ENCODE results near the gene PDE9A.

DNA sequence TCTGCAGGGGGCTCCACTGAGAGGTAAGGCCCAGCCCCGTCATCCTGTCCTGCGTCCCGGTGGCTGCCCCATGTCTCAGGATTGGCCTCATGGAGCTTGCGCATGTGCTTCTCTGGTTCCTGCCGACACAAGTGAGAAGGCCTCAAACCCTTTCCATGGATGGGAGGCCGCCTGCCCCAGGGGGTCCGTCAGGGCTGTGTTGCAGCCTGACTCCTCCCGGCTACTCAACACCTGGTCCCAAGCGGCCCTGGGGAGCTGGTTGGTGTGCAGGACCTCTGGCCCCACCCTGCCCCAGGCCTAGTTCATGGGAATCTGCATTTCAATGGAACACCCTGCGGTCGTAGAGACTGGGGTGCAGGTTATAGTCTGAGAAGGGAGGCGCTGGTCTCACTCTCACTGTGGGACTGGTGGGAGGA is 21.1 kb upstream of the PDE9A start:
- TF ChIP-seq, protein P1, sequence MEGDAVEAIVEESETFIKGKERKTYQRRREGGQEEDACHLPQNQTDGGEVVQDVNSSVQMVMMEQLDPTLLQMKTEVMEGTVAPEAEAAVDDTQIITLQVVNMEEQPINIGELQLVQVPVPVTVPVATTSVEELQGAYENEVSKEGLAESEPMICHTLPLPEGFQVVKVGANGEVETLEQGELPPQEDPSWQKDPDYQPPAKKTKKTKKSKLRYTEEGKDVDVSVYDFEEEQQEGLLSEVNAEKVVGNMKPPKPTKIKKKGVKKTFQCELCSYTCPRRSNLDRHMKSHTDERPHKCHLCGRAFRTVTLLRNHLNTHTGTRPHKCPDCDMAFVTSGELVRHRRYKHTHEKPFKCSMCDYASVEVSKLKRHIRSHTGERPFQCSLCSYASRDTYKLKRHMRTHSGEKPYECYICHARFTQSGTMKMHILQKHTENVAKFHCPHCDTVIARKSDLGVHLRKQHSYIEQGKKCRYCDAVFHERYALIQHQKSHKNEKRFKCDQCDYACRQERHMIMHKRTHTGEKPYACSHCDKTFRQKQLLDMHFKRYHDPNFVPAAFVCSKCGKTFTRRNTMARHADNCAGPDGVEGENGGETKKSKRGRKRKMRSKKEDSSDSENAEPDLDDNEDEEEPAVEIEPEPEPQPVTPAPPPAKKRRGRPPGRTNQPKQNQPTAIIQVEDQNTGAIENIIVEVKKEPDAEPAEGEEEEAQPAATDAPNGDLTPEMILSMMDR (IDR thresholded peaks at IDR 0.05), result no peak
- no peak for TF ChIP-seq POLR2A (IDR thresholded peaks at IDR 0.05)

All from testis (tissue), 2 donors.